ENCODE data around the gene C9orf78.

C9orf78 gene

GRCh38 chr9:129839324-129840023 is 4.4 kb upstream of the C9orf78 start:
- DNase-seq (ENCODE audit: low spot score) = no peak

GRCh38 chr9:129838707-129839259 is 3.7 kb upstream of the C9orf78 start:
- DNase-seq (ENCODE audit: low spot score) = no peak

- DNase-seq (ENCODE audit: low spot score) = no peak
These were observed 1.4 kb upstream of the C9orf78 start for GRCh38 chr9:129836311-129837007.

- peak; percentile 41 for DNase-seq (ENCODE audit: low spot score)
These were observed 767 bp upstream of the C9orf78 start for GRCh38 chr9:129835860-129836223.

- DNase-seq (ENCODE audit: low spot score) = no peak
These were observed 467 bp downstream of the C9orf78 start for GRCh38 chr9:129834489-129835127.

GRCh38 chr9:129832982-129833381 is 2.1 kb downstream of the C9orf78 start:
- DNase-seq (ENCODE audit: low spot score) = no peak

- no peak for DNase-seq (ENCODE audit: low spot score)
These were observed 6.1 kb downstream of the C9orf78 start for GRCh38 chr9:129828969-129829368.

GRCh38 chr9:129828051-129828450 is 7.0 kb downstream of the C9orf78 start:
- DNase-seq (ENCODE audit: low spot score) = no peak

GRCh38 chr9:129826759-129827158 is 8.3 kb downstream of the C9orf78 start:
- DNase-seq (ENCODE audit: low spot score) = no peak

- no peak for DNase-seq (ENCODE audit: low spot score)
These were observed 8.7 kb downstream of the C9orf78 start for GRCh38 chr9:129826344-129826743.

- DNase-seq (ENCODE audit: low spot score) = peak; percentile 94
These were observed 11.0 kb downstream of the C9orf78 start, which contains the start of gene TOR1A for GRCh38 chr9:129823935-129824601. Gene TOR1A, minus strand, starts transcription at chr9:129824136. Its CDS starts 51 bp downstream, at chr9:129824085.

- peak; percentile 73 for DNase-seq (ENCODE audit: low spot score)
These were observed 11.5 kb downstream of the C9orf78 start for GRCh38 chr9:129823542-129823934.

- peak; percentile 39 for DNase-seq (ENCODE audit: low spot score)
These were observed 12.1 kb downstream of the C9orf78 start for GRCh38 chr9:129822898-129823541.

- DNase-seq (ENCODE audit: low spot score) = no peak
These were observed 18.3 kb downstream of the C9orf78 start for GRCh38 chr9:129816501-129817435.

GRCh38 chr9:129815278-129815677 is 19.8 kb downstream of the C9orf78 start:
- DNase-seq (ENCODE audit: low spot score) = no peak

GRCh38 chr9:129814432-129815223 is 20.4 kb downstream of the C9orf78 start:
- no peak for DNase-seq (ENCODE audit: low spot score)

- DNase-seq (ENCODE audit: low spot score) = no peak
These were observed 21.4 kb downstream of the C9orf78 start for GRCh38 chr9:129813661-129814060.

GRCh38 chr9:129812385-129812784 is 22.7 kb downstream of the C9orf78 start:
- no peak for DNase-seq (ENCODE audit: low spot score)

- no peak for DNase-seq (ENCODE audit: low spot score)
These were observed 23.1 kb downstream of the C9orf78 start for GRCh38 chr9:129811967-129812363.

GRCh38 chr9:129810788-129811187 is 24.3 kb downstream of the C9orf78 start:
- no peak for DNase-seq (ENCODE audit: low spot score)

Data from iPS-NIHi11 (cell line).